Urinary bladder (tissue), 4 donors: ENCODE measurements around the gene SLC4A3. TPM values are rescaled to one million over a fixed set of nuclear protein-coding genes. Genes with fewer than 3 reads are reported as not detected.
"Not testable (repeated sequence)": the region's sequence is repeated elsewhere in the genome, so short reads cannot be mapped to it uniquely, and the experiment has no call there.

Source experiments
- DNase-seq: peaks from one replicate; pipeline ENCODE4 v3.0.0-alpha.2; 2015; ENCODE audit errors: extremely low spot score
- H3K27ac ChIP-seq: one replicate; pipeline ENCODE4 v1.5.1; 2013; ENCODE audit warnings: low read depth, mild to moderate bottlenecking, moderate library complexity
- H3K36me3 ChIP-seq: one replicate; pipeline ENCODE4 v1.6.1; 2013; ENCODE audit warnings: mild to moderate bottlenecking, moderate library complexity; ENCODE audit not compliant: insufficient read depth
- H3K4me1 ChIP-seq: one replicate; pipeline ENCODE4 v1.6.1; 2013; ENCODE audit warnings: mild to moderate bottlenecking, moderate library complexity; ENCODE audit not compliant: insufficient read depth
- H3K4me3 ChIP-seq: one replicate; pipeline ENCODE4 v1.5.1; 2013; ENCODE audit warnings: low read depth, low read length
- WGBS: extraction: QIAGEN DNeasy Blood & Tissue Kit; methylation state at CpG from one replicate; pipeline ENCODE4 v1.1.7; 2013; 5-methylcytosine and 5-hydroxymethylcytosine counted together
- polyA plus RNA-seq: library from polyadenylated mRNA; stranded (reverse); fragments of 200-250 nt; gene quantifications from one replicate; pipeline ENCODE4 v1.2.3, GENCODE V29; 2013
- total RNA-seq: library from RNA; depleted of rRNA; stranded (reverse); fragments of >200 nt; gene quantifications from one replicate; pipeline ENCODE4 v1.2.3, GENCODE V29; 2014
- donor health status: healthy with polysubstance abuse.
- donor health status: healthy.

The SLC4A3 gene
- total and polyA plus RNA-seq, 2 donors: 1.3 to 2.6 TPM

DNA sequence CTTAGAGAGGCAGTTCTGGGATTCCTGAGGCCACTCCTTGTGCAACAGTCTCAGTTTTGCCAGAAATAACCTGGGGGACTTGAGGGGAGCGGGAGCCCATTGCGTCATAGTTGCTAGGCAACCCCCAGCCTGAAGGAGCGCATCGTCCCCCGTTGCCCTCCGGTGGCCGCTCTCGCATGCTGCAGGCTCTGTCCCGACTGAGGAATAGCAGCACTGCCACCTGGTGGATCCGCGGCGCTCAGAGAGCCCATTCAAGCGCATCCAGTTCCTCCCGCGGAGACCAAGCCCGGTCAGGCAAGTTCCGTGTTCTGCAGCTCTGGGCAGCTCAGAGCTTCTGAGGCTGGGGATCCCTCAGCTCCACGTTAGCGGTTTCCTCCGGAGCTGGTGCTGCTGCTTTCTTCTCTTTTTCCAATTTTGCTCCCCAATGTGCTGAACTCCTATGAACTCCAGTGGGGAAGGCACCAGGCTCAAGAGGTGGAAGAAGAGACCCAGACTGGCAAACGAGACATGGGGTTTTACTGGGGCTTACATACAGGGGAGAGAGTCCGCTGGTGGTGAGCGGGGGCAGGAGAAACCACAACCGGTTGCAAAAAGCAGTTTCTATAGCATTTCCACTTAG lies 15.1 kb downstream of the SLC4A3 start:
- Histone ChIP-seq H3K36me3 (no peaks in the 10 kb centered on the region), H3K27ac (no peak overlapping the region), H3K4me1 (no peaks in the 10 kb centered on the region), H3K4me3 (no peak overlapping the region)
- peak; percentile 84 for DNase-seq
- WGBS: 9% methylated on average over 24 of the region's 24 CpGs

DNA sequence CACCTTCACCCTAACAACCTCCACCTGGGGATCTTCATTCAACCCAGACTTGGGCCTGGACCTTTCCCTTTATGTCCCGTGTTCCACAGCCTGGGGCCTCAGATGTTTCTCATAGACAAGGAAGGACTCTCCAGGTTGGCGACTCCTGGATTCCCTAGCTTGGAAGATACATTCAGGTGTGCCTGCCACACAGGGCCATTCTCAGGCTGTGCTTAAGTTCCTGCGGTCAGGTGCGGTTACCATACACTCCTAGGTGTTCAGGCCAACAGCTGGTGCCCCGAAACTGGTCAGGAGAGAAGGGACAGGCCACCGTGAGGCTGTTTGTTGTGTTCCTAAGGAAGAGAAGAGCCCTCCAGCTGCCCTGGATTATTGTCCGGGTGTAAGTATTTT lies 15.6 kb downstream of the SLC4A3 start:
- no peaks in the 10 kb centered on the region for H3K36me3 ChIP-seq
- 91% methylated on average over 7 of the region's 7 CpGs for whole genome bisulfite sequencing
- H3K4me1 ChIP-seq: no peaks in the 10 kb centered on the region
- no peak overlapping the region for H3K27ac ChIP-seq
- no peak overlapping the region for H3K4me3 ChIP-seq
- no peak for DNase-seq

DNA sequence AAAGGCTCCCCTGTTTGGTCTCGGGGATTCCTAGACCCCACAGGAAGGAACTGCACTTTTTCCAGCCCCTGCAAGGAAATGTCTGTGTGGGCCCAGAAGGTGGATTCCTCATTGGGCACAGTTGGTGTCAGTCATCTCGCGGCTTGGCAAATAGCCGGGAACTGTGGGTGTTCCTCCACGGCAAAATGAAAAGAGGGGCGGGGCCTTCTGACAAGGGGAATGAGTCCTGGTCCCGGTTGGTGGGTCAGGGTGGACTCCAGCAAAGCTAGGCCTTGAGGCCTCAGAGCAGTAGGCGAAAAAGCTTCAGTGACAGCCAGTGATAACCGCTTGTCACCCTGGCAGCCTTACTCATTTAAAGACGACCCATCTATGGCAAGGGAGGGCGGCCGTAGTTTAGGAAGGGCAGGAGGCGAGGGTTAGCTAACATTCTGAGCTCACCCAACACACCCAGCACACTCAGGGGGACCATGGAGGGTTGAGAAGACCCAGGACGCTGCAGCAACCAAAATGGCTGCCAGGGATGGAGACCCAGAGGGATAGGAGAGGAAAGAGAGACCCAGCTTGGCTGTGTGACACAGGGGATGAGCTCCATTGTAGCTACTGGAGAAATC lies 16.5 kb downstream of the SLC4A3 start:
- 92% methylated on average over 14 of the region's 14 CpGs for WGBS
- no peaks in the 10 kb centered on the region for H3K36me3 ChIP-seq
- DNase-seq: no peak
- no peaks in the 10 kb centered on the region for H3K4me1 ChIP-seq
- H3K27ac ChIP-seq: no peak overlapping the region
- H3K4me3 ChIP-seq: no peak overlapping the region

DNA sequence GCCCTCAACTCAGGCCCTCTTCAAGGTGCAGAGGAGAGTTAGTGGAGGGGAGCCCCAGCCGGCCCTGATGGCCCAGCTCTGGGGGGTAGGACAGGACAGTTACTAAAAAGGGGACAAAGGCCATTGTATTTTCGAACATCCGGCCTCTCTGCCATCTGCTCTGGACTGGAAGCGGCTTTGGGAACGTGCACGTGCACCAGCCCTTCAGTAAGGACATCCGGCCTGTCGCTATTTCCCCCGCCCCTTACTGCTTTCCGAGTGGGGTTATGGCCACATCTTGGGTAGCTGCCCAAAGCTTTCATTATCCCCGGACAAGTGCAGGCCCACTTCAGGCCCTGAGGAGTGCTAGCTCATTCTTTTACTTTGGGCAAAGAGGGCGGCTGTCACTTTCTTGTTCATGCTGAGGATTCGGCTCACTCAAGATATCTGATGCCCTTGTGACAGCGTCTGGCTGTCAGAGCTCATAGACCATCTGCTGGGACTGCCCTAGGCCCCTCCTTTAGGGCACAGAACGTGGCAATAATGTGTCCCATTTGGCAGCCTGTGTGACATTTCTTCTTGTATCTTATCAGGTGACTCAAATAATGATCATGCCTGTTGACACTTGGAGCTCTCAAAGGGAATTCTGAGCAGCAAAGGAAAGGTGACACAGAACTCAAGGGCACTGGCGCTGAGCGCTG lies 17.5 kb downstream of the SLC4A3 start:
- Histone ChIP-seq H3K4me3 (no peak overlapping the region), H3K4me1 (no peaks in the 10 kb centered on the region), H3K36me3 (no peaks in the 10 kb centered on the region), H3K27ac (no peak overlapping the region)
- WGBS: 70% methylated on average over 17 of the region's 17 CpGs
- no peak for DNase-seq

DNA sequence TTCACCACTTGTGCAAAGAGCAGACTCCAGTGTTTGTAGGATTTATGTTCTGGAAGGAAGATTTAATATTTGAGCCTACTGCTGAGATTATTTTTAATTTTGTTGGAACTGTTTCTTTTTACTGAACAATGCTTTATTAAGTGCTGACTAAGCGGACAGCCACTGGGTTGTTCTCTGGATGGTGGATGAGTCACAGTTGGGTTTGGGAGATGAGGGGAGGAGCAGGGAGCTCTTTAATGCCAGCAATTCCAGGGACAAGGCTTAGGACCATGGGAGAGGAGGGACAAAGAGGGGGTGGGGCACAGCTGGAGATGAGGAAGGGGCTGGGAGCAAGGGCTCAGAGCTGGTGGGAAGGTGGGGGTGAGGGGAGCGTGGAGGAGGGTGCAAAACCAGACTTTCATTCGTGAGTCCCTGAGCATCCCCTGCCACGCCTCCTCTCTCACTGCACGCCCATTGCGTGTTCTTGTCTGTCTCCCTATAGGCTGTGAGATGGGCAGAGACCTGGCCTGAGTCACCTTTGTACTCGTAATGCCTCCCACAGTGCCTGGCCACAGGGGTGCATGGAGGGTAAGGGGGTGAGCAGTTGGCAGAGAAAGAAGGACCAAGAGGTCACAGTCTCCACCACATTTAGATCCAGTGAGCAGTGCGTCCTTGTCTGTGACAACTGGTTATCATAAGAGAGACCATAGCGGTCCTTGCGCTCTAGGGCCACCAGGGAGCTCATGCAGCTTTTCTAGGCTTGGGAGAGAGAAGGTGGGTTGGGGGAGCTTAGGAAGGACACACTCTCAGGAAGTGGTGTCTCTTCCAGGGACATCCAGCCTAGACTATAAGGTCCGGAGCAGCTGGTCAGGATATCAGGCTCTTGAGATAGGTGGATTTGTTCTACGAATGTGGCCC lies 18.4 kb downstream of the SLC4A3 start:
- 71% methylated on average over 12 of the region's 12 CpGs for WGBS

DNA sequence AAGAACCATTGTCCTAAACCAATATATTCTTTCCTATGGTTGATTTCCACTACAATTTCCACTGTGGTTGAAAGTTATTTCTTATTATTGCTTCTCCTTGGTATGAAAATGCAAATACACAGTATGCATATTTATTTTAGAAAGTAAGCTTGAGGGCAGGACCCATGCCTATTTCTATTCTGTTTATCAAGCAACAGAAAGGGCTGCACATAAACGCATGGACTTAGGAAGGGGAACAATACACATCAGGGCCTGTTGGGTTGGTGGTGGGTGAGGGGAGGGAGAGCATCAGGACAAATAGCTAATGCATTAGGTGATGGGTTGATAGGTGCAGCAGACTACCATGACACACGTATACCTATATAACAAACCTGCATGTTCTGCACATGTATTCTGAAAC lies 20.7 kb downstream of the SLC4A3 start:
- no peak overlapping the region for H3K4me3 ChIP-seq
- no peaks in the 10 kb centered on the region for H3K36me3 ChIP-seq
- DNase-seq: no peak
- H3K27ac ChIP-seq: no peak overlapping the region
- WGBS: 84% methylated on average over 2 of the region's 2 CpGs
- no peaks in the 10 kb centered on the region for H3K4me1 ChIP-seq

More for the DNA sequence above, 18.4 kb downstream of the SLC4A3 start:
- no peak overlapping the region for H3K4me3 ChIP-seq
- no peak overlapping the region for H3K27ac ChIP-seq
- H3K36me3 ChIP-seq: no peaks in the 10 kb centered on the region
- DNase-seq: no peak
- no peaks in the 10 kb centered on the region for H3K4me1 ChIP-seq

DNA sequence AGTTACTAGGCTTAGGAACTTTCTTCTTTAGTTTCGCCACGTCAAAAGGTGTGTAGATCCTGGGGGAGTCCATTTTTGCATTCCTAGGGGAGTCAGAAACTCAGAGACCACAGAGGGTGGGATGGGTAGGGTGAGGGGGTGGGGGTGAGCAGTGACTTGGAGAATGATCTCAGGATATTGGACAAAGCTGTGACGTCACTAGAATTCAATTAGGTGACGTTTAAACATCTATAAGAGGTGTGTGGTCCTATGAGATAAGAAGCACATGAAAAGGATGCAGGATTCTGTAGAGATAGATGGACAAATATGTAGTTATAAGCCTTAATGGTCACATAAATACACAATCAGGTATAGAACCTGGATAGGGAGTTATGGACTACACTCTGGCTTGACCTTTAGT lies 21.5 kb downstream of the SLC4A3 start:
- Histone ChIP-seq H3K4me1 (no peaks in the 10 kb centered on the region), H3K36me3 (no peaks in the 10 kb centered on the region), H3K27ac (no peak overlapping the region), H3K4me3 (no peak overlapping the region)
- DNase-seq: no peak
- 73% methylated on average over 4 of the region's 4 CpGs for WGBS

DNA sequence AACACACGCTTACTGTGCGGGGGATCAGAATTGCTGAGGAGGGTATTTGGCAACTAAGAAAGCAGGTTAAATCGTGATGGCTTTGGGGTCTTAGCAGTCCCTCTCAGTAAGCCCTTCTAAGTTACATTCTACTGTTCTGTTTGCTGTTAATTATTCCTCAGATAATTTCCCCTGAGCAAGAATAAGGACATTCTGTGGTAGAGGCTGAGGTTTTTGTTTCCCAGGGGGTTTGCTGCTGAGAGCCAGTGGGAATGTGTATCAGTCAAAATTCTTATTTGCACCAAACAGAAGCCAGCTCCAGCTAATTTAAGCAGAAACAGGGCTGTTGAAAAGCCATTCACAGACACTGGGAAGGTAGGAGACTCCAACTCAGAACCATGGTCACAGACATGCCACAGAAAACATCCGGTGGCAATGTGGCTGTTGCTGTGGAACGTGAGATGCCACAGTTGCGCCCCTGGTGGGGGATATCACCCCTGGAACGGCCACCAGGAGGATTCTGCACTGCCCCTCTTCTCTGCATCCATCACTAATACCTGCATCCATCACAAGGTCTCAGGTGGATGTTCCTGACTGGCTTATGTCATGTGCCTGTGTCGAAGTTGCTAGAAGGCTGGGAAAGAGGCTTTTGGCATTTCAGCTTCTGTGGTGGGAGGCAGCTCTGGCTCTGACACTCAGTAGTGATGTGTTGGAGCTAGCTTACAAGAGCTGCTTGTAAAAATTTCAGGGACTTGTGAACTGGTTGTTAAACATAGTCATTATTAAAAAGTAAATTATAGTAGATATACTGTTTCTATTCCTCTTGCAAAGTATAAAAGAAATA lies 23.2 kb downstream of the SLC4A3 start:
- no peak for DNase-seq
- Histone ChIP-seq H3K27ac (no peak overlapping the region), H3K4me3 (no peak overlapping the region), H3K36me3 (no peaks in the 10 kb centered on the region), H3K4me1 (no peaks in the 10 kb centered on the region)
- WGBS: 56% methylated on average over 8 of the region's 8 CpGs

DNA sequence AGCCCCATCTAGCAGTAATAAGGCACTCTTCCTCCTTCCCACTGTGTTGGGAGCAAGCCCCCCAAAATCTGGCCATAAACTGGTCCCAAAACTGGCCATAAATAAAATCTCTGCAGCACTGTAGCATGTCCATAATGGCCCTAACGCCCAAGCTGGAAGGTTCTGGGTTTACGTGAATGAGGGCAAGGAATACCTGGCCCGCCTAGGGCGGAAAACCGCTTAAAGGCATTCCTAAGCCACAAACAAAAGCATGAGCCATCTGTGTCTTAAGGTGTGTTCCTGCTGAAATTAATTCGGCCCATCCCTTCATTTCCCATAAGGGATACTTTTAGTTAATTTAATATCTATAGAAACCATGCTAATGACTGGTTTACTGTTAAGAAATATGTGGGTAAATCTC lies 24.2 kb downstream of the SLC4A3 start:
- not testable (repeated sequence) for H3K36me3 ChIP-seq
- WGBS: 79% methylated on average over 6 of the region's 6 CpGs

DNA sequence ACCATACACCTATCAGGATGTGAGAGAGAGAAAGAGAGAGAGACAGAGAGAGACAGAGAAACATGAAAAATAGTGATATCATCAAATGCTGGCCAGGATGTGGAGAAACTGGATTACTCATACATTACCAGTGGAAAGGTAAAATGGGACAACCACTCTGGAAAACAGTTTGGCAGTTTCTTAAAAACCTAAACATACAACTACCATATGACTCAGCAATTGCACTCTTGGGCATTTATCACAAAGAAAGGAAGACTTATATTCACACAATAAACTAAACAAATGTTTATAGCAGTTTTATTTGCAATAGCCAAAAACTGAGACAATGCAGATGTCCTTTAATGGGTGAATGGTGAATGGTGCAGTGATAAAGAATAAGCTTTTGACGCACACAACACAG lies 29.1 kb downstream of the SLC4A3 start:
- H3K4me3 ChIP-seq: no peak overlapping the region
- H3K4me1 ChIP-seq: no peaks in the 10 kb centered on the region
- H3K36me3 ChIP-seq: no peaks in the 10 kb centered on the region
- no peak overlapping the region for H3K27ac ChIP-seq
- DNase-seq: no peak
- 55% methylated on average over 1 of the region's 1 CpG for WGBS

More for the DNA sequence above, 24.2 kb downstream of the SLC4A3 start:
- H3K4me3 ChIP-seq, H3K27ac ChIP-seq, DNase-seq, H3K4me1 ChIP-seq: not testable (repeated sequence)

DNA sequence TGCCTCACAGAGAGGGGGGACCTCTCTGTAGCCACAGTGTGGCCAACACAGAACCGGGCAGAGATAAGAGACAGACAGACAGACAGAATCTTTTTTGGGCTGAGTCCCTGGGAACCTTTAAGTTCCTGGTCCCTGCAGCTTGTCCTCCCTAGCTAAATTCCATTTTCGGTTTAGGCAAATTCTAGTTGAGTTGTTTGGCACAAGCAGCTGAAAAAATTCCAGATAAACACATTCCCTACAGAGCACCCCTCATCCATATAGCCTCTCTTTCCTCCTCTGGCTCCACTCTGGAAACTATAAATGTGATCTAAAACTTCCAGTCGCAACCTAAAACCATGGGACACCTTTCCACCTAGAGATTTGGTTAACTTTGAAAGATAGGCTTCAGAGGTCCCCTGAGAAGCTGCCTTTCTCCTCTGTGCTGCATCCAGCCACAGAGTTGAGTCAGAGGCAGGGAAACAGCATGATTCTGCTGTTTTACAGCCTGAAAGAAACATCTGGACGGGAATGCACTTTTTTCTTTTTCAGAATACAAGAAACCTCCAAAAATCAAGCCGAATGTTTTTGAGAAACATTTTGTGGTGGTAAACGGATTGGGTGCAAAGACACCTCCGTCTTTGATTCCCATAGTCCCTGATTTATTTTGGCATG lies 30.9 kb downstream of the SLC4A3 start:
- H3K27ac ChIP-seq: no peak overlapping the region
- no peak overlapping the region for H3K4me3 ChIP-seq
- H3K4me1 ChIP-seq: no peaks in the 10 kb centered on the region
- H3K36me3 ChIP-seq: no peaks in the 10 kb centered on the region
- no peak for DNase-seq
- WGBS: 50% methylated on average over 7 of the region's 7 CpGs

DNA sequence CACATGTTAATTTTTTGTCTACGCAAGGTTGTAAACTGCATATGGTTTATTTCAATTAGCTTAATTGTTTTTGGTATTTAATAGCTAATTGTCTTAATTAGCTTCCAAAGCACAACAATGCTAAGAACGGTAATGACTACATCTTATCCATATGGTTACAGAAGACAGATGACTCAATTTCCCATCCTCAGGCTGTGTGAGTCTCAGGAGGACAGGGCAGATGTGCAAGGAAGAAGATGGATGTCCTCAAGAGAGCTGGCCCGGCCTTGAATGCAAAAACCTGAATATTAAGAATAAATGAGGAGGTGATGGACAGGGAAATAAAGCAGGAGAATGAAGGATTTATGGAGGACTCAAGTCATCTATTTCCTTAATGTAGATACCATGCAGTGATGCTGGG lies 31.4 kb downstream of the SLC4A3 start:
- Histone ChIP-seq H3K4me1 (no peaks in the 10 kb centered on the region), H3K4me3 (no peak overlapping the region), H3K27ac (no peak overlapping the region), H3K36me3 (no peaks in the 10 kb centered on the region)
- WGBS: 83% methylated on average over 3 of the region's 3 CpGs
- DNase-seq: no peak
